ENCODE measurements around the gene SNTN. TPM values are rescaled to one million over a fixed set of nuclear protein-coding genes. Genes with fewer than 3 reads are reported as not detected.

SNTN gene
- total RNA-seq, 4 donors from 2014 or later, result not detected

- 64 to 66% methylated on average over 6 of the region's 6 CpGs for WGBS, 2 donors (ENCODE audit: low coverage in 1 of 2)
- no peak for ATAC-seq
- H3K27ac ChIP-seq, result no peak overlapping the region
Measured at GRCh38 chr3:63684081-63684480, 31.6 kb downstream of the SNTN start.

DNA sequence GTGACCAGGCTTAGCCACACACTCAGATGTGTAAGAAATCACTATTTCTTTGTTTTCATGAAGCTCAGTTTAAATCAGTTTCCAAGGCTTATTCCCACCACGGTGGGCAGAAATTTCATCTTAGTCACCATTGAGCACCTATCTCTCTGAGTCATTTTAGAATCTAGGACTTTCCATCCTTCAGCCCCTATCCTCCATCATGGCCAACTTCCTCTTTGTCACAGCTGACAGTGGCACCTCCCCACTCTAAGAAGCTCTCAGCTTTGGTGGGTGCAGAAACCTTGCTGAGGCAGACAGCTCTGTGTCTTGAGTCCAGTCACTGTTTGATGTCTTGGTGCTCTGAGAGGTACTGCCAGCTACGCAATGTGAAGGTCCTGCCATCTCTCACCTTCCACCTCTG is 32.9 kb downstream of the SNTN start:
- TF ChIP-seq EP300 (IDR thresholded peaks at IDR 0.05) (no peak), POLR2A (IDR thresholded peaks at IDR 0.05) (no peak), POLR2AphosphoS5 (IDR thresholded peaks at IDR 0.05) (no peak)
- TF ChIP-seq, protein P1, sequence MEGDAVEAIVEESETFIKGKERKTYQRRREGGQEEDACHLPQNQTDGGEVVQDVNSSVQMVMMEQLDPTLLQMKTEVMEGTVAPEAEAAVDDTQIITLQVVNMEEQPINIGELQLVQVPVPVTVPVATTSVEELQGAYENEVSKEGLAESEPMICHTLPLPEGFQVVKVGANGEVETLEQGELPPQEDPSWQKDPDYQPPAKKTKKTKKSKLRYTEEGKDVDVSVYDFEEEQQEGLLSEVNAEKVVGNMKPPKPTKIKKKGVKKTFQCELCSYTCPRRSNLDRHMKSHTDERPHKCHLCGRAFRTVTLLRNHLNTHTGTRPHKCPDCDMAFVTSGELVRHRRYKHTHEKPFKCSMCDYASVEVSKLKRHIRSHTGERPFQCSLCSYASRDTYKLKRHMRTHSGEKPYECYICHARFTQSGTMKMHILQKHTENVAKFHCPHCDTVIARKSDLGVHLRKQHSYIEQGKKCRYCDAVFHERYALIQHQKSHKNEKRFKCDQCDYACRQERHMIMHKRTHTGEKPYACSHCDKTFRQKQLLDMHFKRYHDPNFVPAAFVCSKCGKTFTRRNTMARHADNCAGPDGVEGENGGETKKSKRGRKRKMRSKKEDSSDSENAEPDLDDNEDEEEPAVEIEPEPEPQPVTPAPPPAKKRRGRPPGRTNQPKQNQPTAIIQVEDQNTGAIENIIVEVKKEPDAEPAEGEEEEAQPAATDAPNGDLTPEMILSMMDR (IDR thresholded peaks at IDR 0.05), result no peak
- Histone ChIP-seq H3K27ac (no peak overlapping the region), H3K4me1 (no peaks in the 10 kb centered on the region), H3K36me3 (no peaks in the 10 kb centered on the region), H3K9me3 (no peaks in the 10 kb centered on the region), H3K27me3 (no peaks in the 10 kb centered on the region), H3K4me3 (no peak overlapping the region)
- no peak for ATAC-seq
- 86 to 91% methylated on average over 2 of the region's 2 CpGs for WGBS, 2 donors (ENCODE audit: low coverage in 1 of 2)

More at GRCh38 chr3:63684081-63684480, 31.6 kb downstream of the SNTN start:
- TF ChIP-seq POLR2A (IDR thresholded peaks at IDR 0.05), result no peak
- no peak for TF ChIP-seq EP300 (IDR thresholded peaks at IDR 0.05)
- TF ChIP-seq, protein P1 (IDR thresholded peaks at IDR 0.05), result no peak
- TF ChIP-seq POLR2AphosphoS5 (IDR thresholded peaks at IDR 0.05), result no peak
- Histone ChIP-seq H3K27me3 (no peaks in the 10 kb centered on the region), H3K4me3 (no peak overlapping the region), H3K4me1 (no peaks in the 10 kb centered on the region), H3K36me3 (no peaks in the 10 kb centered on the region), H3K9me3 (no peaks in the 10 kb centered on the region)

DNA sequence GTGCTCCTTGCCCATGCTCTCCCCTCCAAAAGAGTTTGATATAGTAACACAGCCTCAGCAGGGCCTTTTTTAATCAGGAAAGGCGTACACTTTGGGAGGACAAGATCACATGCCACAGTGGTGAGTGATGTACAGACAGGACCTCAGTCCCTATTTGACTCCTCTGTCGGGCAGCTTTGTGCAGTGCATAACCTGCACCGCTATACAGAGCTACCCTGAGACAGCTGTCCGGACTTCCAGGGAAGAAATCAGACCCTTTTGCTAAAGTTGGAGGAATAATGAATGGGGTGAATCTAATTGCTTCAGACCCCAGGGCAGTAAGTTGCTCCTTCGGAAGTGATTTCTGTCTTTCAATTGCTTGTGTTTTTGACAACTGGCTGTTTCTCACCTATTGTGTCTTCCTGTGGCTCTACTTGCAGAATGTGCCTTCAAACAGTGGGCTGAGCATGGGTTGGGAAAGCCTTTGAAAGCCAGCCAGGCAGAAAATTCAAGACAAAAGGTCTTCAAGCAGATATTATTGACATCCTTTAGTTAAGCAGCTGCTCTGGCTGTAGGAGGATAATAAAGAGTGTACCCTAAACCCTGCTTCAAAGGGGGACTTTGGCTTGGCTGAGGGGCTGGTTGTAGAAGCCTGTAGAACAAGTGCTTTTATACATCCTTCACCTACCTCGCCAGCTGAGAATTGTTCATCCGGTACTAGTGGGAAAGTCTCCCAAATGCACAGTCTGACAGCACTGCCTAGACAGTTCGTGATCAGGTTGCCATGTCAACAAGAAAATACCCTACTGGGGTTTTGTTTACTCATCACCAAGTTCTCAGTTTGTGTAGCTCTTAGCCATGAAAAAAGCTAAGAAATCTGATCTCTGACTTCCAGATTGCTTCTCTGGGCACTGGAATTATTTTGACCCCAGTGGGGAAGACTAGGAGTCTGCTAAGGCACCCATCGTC is 35.1 kb downstream of the SNTN start:
- Histone ChIP-seq H3K27ac (no peak overlapping the region), H3K27me3 (no peaks in the 10 kb centered on the region), H3K4me1 (no peaks in the 10 kb centered on the region), H3K4me3 (no peak overlapping the region), H3K9me3 (no peaks in the 10 kb centered on the region), H3K36me3 (no peaks in the 10 kb centered on the region)
- 55 to 74% methylated on average over 7 to 8 of the region's 9 CpGs for WGBS, 2 donors (ENCODE audit: low coverage in 1 of 2)
- no peak for TF ChIP-seq POLR2AphosphoS5 (IDR thresholded peaks at IDR 0.05)
- TF ChIP-seq, protein P1 (IDR thresholded peaks at IDR 0.05), result no peak
- ATAC-seq, result no peak

- TF ChIP-seq, protein P1 (IDR thresholded peaks at IDR 0.05), result no peak
- TF ChIP-seq EP300 (IDR thresholded peaks at IDR 0.05) (no peak), POLR2AphosphoS5 (IDR thresholded peaks at IDR 0.05) (no peak), POLR2A (IDR thresholded peaks at IDR 0.05) (no peak)
- ATAC-seq, result no peak
- WGBS, 2 donors (ENCODE audit: low coverage in 1 of 2), result 50 to 55% methylated on average over 1 of the region's 1 CpG
Measured at GRCh38 chr3:63689285-63689684, 36.8 kb downstream of the SNTN start.

DNA sequence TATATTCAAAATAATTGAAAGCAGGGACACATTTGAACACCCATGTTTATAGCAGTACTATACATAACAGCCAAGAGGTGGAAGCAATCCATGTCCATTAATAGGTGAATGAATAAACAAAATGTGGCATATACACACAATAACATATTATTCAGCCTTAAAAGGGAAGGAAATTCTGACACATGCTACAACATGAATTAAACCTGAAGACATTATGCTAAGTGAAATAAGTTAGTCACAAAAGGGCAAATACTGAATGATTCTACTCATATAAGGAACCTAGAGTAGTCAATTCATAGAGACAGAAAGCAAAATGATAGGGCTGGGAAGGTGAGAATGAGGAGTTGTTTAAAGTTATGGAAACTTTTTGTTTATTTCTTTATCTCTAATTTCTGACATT is 40.9 kb downstream of the SNTN start:
- H3K27ac ChIP-seq, result no peak overlapping the region
- H3K4me1 ChIP-seq, result no peaks in the 10 kb centered on the region
- ATAC-seq, result no peak
- TF ChIP-seq POLR2A (IDR thresholded peaks at IDR 0.05) (no peak), EP300 (IDR thresholded peaks at IDR 0.05) (no peak), POLR2AphosphoS5 (IDR thresholded peaks at IDR 0.05) (no peak)
- TF ChIP-seq, protein P1 (IDR thresholded peaks at IDR 0.05), result no peak
- H3K4me3 ChIP-seq, result no peak overlapping the region
- no peaks in the 10 kb centered on the region for H3K36me3 ChIP-seq
- peaks cover 0 to 14% (median 0%) of the 10 kb centered on the region in 3 donors for H3K9me3 ChIP-seq
- H3K27me3 ChIP-seq, result no peaks in the 10 kb centered on the region

More at GRCh38 chr3:63689285-63689684, 36.8 kb downstream of the SNTN start:
- Histone ChIP-seq H3K4me3 (no peak overlapping the region), H3K27me3 (no peaks in the 10 kb centered on the region), H3K27ac (no peak overlapping the region), H3K36me3 (no peaks in the 10 kb centered on the region), H3K4me1 (no peaks in the 10 kb centered on the region), H3K9me3 (peaks cover 0 to 9% (median 0%) of the 10 kb centered on the region in 3 donors)

Measured in gastroesophageal sphincter (tissue), 4 donors.